T-helper 17 cell (primary cell): Measurements from ENCODE around the gene MAOA. TPM values are rescaled to one million over a fixed set of nuclear protein-coding genes. Genes with fewer than 3 reads are reported as not detected.
"Not testable (repeated sequence)": the region's sequence is repeated elsewhere in the genome, so short reads cannot be mapped to it uniquely, and the experiment has no call there.

Experiments used
- ATAC-seq: fragments of 150-1000 bp; cut with Tn5 transposase; 2 replicates; pipeline ENCODE4 v1.10.0; 2021; ENCODE audit warnings: mild to moderate bottlenecking, moderate library complexity
- DNase-seq, 3 donors: peaks; one replicate each; pipeline versions ENCODE4 v3.0.0 to v3.0.0-alpha.2; 2020 to 2021
- H3K9me3 ChIP-seq: one replicate; pipeline ENCODE4 v1.7.0; 2013; ENCODE audit warnings: low read length, mild to moderate bottlenecking; ENCODE audit not compliant: control insufficient read depth, poor library complexity, severe bottlenecking
- H3K27ac Mint-ChIP-seq: one replicate; pipeline ENCODE4 v1.8.0; 2022; ENCODE audit warnings: mild to moderate bottlenecking, moderate library complexity, mixed read lengths
- H3K27me3 Mint-ChIP-seq: one replicate; pipeline ENCODE4 v1.8.0; 2022; ENCODE audit warnings: mixed read lengths
- H3K36me3 Mint-ChIP-seq: one replicate; pipeline ENCODE4 v1.8.0; 2022; ENCODE audit warnings: low read depth, mixed read lengths
- H3K4me1 Mint-ChIP-seq: one replicate; pipeline ENCODE4 v1.8.0; 2022; ENCODE audit warnings: mild to moderate bottlenecking, mixed read lengths
- H3K4me3 Mint-ChIP-seq: one replicate; pipeline ENCODE4 v1.8.0; 2022; ENCODE audit warnings: mild to moderate bottlenecking, moderate library complexity, mixed read lengths
- total RNA-seq, 4 donors: library from RNA in 2 of 4; stranded (reverse) in 2 of 4; gene quantifications; one replicate each; pipeline ENCODE4 v1.2.3 and lab custom pipeline; 2022 to 2026

MAOA gene
- total RNA-seq, 2 donors from 2014 or later: 0.10 TPM; not detected in 1

DNA sequence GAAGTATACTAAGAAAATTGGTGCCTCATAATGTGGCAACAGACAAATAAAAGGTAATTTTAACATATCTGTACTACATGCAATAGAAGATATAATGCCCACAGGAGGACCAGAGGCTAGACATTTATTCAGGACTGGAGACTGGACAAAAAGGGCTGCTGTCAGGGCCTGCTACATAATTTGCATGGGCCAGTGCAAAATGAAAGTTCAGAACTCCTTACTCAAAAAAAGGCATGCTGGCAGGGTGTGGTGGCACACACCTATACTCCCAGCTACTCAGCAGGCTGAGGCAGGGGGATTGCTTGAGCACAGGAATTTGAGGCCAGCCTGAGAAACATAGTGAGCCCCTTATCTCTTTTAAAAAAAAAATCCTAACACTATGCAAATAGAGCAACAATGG lies 12.4 kb upstream of the MAOA start:
- Mint-ChIP-seq H3K4me3 (no peak overlapping the region), H3K4me1 (no peaks in the 10 kb centered on the region), H3K27ac (no peak overlapping the region), H3K36me3 (no peaks in the 10 kb centered on the region), H3K27me3 (peaks cover 7% of the 10 kb centered on the region)
- DNase-seq (no peak), ATAC-seq (no peak)
- H3K9me3 ChIP-seq: no peaks in the 10 kb centered on the region

DNA sequence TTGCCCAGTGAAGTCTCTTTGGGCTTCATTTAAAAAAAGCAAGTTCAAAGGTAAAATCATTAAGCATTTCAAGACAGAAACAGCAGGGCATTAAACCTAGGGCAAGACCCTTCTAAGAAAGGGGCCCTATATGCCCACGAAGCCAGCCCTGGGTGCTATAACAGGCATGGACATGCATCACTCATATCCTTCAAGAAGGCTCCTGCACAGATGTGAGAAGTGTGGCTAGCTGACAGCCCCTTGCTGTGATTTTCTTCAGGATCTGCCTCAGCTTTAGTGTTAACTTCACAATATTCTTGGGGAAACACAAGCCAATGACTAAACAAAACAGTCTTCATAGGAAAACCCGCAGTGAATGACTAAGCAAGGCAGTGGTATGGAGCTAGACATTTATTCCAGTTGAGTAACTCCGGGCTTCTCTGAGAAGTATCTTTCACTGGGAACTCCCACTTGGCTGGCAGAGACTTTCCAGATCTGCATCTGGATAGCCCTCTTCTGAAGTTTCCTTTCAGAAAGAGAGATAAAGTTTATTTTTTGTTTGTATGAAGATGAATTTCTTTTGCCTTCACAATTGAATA lies 11.9 kb upstream of the MAOA start:
- DNase-seq (no peak), ATAC-seq (no peak)
- Mint-ChIP-seq H3K36me3 (no peaks in the 10 kb centered on the region), H3K4me3 (no peak overlapping the region), H3K27ac (no peak overlapping the region), H3K4me1 (no peaks in the 10 kb centered on the region), H3K27me3 (peaks cover 7% of the 10 kb centered on the region)
- H3K9me3 ChIP-seq: no peaks in the 10 kb centered on the region

DNA sequence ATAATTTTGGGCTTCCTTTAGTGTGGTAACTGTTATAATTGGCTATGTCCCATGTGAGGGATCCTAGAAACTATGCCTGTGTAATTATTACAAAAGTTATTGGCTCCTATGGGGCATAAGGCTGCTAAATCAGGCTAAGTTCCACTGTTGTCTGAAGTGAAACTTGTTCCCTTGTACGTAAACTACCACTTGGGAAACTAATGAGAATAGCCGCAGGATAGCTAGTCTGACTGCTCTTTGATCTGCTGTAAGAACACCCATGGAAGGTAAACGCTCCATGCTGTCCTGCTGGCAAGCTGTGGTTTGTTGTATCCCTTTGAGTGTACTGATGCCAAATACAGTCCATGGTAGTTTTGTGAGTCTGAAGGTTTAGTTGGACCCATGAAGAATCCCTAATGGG lies 9.3 kb upstream of the MAOA start:
- H3K4me1 Mint-ChIP-seq: no peaks in the 10 kb centered on the region

DNA sequence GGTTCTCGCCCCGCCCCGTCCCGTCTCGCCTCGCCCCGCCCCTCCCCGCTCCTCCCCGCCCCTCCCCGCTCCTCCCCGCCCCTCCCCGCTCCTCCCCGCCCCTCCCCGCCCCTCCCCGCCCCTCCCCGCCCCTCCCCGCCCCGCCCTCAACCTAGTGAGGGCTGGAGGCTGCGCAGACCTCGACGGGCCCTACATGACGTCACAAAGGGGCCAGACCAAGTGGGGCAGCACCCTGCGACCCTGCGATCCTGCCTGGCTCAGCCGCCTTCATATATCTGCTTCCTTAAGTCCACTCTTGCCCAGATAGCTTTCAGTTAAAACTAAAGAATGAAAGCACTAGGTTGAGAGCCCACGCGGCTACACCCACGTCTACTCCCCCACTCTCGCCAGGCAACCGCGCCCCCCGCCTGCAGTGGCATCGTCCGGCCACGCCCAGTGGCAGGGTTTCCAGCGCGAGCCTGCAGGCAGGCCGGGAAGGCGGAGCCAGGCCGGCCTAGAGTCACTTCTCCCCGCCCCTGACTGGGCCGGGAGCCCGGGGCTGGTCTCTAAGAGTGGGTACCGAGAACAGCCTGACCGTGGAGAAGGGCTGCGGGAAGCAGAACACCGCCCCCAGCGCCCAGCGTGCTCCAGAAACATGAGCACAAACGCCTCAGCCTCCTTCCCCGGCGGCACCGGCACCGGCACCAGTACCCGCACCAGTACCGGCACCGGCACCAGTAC lies 1.5 kb upstream of the MAOA start:
- H3K4me3 Mint-ChIP-seq: peak overlapping the region; percentile 89
- peak overlapping the region; percentile 92 for H3K27ac Mint-ChIP-seq
- no peaks in the 10 kb centered on the region for H3K27me3 Mint-ChIP-seq
- no peaks in the 10 kb centered on the region for H3K9me3 ChIP-seq
- H3K4me1 Mint-ChIP-seq: peaks cover 9% of the 10 kb centered on the region
- DNase-seq: peak; percentile 69 to 80 (median 79)
- H3K36me3 Mint-ChIP-seq: no peaks in the 10 kb centered on the region
- peak; percentile 96 for ATAC-seq

More for the DNA sequence above, 9.3 kb upstream of the MAOA start:
- Mint-ChIP-seq H3K27ac (no peak overlapping the region), H3K36me3 (no peaks in the 10 kb centered on the region), H3K27me3 (no peaks in the 10 kb centered on the region), H3K4me3 (no peak overlapping the region)
- ATAC-seq (no peak), DNase-seq (no peak)
- no peaks in the 10 kb centered on the region for H3K9me3 ChIP-seq

DNA sequence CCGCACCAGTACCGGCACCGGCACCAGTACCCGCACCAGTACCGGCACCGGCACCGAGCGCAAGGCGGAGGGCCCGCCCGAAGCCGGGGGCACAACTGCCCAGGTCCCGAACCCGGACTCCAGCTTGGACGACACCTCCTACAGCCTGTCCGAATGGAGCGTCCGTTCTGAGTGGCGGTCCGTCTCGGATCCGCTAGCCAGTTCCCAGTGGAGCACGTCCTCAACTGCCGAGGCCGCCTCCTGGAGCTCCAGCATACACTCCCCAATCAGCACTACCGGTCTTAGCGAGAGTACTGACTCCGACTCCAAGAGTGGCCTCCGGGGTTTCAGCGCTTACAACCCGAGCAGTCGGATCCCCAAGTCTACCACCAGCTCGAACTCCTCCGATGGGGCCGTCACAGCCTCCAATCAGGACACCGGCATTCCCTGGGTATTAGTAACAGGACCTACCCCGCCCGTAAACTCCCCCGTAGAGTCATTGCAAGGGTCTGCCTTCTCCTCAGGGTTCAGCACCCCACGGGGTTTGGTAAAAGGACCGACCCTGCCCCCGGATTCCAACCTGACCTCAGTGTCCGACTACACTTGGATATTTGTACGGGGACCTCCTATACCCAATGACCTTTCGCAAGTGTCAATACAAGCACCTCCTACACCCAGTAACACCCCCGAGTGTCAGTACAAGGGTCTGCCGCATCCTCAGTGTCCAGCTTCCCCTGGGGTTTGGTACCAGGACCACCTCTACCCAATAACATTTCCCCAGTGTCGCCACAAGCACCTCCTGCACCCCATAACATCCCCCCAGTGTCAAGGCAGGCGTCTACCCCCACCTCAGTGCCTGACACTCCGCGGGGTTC lies 721 bp upstream of the MAOA start:
- Mint-ChIP-seq H3K27ac (peak overlapping the region; percentile 92), H3K4me3 (peak overlapping the region; percentile 89), H3K4me1 (peaks cover 9% of the 10 kb centered on the region), H3K36me3 (no peaks in the 10 kb centered on the region), H3K27me3 (no peaks in the 10 kb centered on the region)
- no peaks in the 10 kb centered on the region for H3K9me3 ChIP-seq
- ATAC-seq (peak; percentile 18), DNase-seq (peak in 2 of 3 donors; percentile 6 to 9)

DNA sequence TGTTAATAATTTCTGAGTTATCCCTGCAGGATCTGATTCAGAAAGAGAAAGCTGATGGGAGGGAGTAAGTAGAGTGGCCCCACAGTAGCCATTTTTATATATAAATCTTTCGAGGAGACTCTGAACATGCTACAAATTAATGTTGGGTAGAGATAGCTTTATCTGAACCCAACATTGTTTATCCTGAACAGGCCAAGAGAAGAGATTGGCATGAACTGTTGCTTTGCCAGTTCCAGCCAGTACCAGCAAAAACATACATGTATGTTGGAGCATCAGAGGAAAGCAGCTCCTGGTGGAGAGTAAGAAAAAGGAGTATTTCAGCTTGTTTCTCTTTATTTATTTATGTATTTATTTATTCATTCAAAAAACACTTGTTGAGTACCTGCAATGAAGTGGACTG lies 1.6 kb downstream of the MAOA start:
- Mint-ChIP-seq H3K36me3 (no peaks in the 10 kb centered on the region), H3K4me1 (peaks cover 9% of the 10 kb centered on the region), H3K4me3 (no peak overlapping the region), H3K27me3 (no peaks in the 10 kb centered on the region), H3K27ac (no peak overlapping the region)
- no peak for ATAC-seq
- DNase-seq: no peak
- no peaks in the 10 kb centered on the region for H3K9me3 ChIP-seq

DNA sequence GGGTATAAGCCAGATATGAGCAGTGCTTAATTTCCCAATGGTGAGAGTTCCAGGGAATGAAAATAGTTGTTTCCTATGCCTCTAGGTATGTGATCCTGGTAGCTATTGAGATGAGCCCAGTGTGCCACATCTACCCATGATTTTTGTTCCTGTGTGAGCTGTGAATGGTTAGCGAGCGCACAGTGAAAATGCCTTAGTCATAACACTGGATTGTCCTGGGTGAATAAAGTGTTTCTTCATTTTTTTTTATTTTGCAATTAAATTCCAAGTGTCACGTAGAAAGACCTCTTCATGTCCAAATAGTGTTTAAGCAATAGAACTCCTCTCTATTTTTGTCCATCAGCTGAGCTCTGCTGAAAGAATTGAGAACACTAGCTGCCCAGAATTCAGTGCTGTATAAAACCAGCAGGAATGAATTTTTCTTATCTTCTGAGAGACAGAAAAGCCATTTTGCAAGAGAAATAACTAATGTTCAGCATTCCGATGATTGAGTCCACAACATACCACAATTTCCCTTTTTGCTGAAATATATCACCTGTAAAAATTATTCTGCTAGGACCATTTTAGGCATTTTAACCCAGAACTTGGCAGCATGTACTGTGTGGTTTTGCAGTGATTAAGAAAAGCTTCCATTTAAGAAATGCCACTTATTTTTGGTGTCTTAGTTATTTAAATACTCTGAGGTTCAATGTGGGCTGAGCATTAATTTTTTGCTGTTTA lies 5.6 kb downstream of the MAOA start:
- DNase-seq (no peak), ATAC-seq (no peak)
- Mint-ChIP-seq H3K36me3 (peaks cover 1% of the 10 kb centered on the region), H3K27me3 (no peaks in the 10 kb centered on the region), H3K4me3 (no peak overlapping the region), H3K27ac (no peak overlapping the region), H3K4me1 (peaks cover 4% of the 10 kb centered on the region)
- no peaks in the 10 kb centered on the region for H3K9me3 ChIP-seq

DNA sequence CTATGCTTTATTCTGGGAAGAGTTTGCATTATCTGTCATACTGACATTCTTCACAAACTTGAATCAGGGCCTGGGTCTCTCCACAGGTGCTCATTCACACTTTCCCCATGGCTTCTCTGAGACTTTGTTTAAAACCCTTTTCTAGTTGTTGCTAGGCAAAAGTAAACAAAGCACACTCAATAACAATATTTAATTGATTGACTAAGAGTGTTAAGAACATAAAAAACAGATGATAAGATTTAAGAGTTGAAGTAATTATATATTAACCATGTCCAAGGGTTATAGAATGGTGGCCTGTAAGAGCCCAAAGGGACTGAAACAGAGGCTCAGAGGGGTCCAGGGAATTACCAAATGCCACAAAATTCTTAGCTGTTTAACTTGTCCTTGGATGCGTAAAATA lies 7.1 kb downstream of the MAOA start:
- no peak for DNase-seq
- H3K27me3 Mint-ChIP-seq: no peaks in the 10 kb centered on the region
- H3K36me3 Mint-ChIP-seq: peaks cover 2% of the 10 kb centered on the region
- ATAC-seq: no peak
- no peak overlapping the region for H3K4me3 Mint-ChIP-seq
- no peaks in the 10 kb centered on the region for H3K9me3 ChIP-seq
- H3K4me1 Mint-ChIP-seq: peaks cover 4% of the 10 kb centered on the region
- no peak overlapping the region for H3K27ac Mint-ChIP-seq

DNA sequence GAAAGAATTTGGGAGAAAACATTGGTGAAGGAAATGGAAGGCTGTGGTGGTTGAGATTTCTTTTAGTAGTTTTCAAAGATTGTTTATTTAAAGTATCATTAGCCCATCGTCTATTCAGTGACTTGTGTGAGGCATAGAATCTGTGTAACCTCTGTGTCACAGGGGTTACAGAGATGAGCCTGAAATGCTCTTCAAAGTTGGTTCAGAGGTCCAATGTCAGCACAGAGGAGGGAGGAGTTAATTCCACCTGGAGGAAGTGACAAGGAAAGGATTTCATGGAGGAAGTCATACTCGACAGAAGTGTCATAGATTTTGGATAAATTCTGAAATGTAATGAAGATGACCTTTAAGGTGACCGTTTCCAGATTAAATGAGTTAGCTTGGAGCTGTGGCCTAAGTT lies 8.2 kb downstream of the MAOA start:
- H3K27ac Mint-ChIP-seq: no peak overlapping the region
- H3K9me3 ChIP-seq: no peaks in the 10 kb centered on the region
- H3K4me3 Mint-ChIP-seq: no peak overlapping the region
- peaks cover 3% of the 10 kb centered on the region for H3K4me1 Mint-ChIP-seq
- H3K27me3 Mint-ChIP-seq: no peaks in the 10 kb centered on the region
- DNase-seq: no peak
- ATAC-seq: no peak
- H3K36me3 Mint-ChIP-seq: peaks cover 2% of the 10 kb centered on the region

DNA sequence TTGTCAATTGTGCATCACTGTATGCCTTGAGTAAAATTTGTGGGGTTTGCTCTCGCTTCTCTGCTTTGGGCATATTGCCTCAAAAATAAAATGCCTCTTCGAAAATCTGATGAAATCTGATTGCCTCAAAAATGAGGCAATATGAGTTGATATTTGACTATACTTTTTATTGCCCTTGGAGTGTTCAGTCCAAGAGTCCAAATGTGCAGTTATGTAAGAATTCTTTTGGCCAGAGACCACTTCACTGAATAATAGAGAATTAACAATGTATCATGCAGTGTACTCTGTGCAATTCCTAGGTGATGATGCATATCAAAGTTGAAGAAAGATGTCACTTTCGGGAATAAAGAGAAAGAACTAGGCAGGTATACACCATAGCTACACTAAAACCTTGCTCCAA lies 8.6 kb downstream of the MAOA start:
- Mint-ChIP-seq H3K27me3 (no peaks in the 10 kb centered on the region), H3K4me3 (no peak overlapping the region), H3K36me3 (peaks cover 2% of the 10 kb centered on the region), H3K27ac (no peak overlapping the region), H3K4me1 (peaks cover 3% of the 10 kb centered on the region)
- ATAC-seq (no peak), DNase-seq (no peak)
- no peaks in the 10 kb centered on the region for H3K9me3 ChIP-seq

DNA sequence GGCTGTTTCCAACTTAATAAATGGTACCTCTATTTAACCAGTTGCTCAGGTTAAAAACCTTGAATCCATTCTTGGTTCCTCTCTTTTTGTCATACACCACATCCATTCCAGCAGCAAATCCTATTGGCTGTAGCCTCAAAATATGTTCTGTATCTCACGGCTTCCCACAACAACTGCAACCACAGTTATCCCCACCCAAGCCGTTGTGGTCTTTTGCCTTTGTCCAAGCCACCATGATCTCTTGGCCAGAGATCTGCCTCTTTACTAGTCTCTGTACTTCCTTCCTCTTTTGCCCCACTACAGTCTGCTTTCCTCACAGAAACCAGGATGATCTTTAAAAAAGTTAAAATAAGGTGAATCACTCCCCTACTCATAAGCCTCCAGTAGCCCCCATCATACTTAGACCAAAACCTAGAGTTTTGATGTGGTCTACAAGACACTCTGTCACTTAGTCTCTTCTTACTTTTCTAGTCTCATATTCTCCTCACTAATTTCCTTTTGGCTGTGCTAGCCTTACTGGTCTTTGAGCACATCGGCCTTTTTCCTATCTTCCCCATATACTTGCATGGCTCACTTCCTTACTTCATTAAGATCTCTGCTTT lies 10.3 kb downstream of the MAOA start:
- Mint-ChIP-seq H3K27me3 (no peaks in the 10 kb centered on the region), H3K4me1 (peaks cover 3% of the 10 kb centered on the region), H3K27ac (no peak overlapping the region), H3K36me3 (peaks cover 2% of the 10 kb centered on the region), H3K4me3 (no peak overlapping the region)
- DNase-seq (no peak), ATAC-seq (no peak)
- no peaks in the 10 kb centered on the region for H3K9me3 ChIP-seq

DNA sequence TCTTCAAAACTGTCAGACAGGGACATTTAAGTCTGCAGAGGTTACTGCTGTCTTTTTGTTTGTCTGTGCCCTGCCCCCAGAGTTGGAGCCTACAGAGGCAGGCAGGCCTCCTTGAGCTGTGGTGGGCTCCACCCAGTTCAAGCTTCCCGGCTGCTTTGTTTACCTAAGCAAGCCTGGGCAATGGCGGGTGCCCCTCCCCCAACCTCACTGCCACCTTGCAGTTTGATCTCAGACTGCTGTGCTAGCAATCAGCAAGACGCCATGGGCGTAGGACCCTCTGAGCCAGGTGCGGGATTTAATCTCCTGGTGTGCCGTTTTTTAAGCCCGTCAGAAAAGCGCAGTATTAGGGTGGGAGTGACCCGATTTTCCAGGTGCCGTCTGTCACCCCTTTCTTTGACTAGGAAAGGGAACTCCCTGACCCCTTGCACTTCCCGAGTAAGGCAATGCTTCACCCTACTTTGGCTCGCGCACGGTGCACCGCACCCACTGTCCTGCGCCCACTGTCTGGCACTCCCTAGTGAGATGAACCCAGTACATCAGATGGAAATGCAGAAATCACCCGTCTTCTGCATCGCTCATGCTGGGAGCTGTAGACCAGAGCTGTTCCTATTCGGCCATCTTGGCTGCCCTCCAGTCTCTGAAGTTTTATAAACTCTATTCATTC lies 20.0 kb downstream of the MAOA start:
- H3K4me3 Mint-ChIP-seq, H3K27me3 Mint-ChIP-seq, H3K27ac Mint-ChIP-seq, H3K4me1 Mint-ChIP-seq, ATAC-seq, DNase-seq, H3K36me3 Mint-ChIP-seq, H3K9me3 ChIP-seq: not testable (repeated sequence)
